ENCODE data around the gene RUFY4.

RUFY4 gene

DNA sequence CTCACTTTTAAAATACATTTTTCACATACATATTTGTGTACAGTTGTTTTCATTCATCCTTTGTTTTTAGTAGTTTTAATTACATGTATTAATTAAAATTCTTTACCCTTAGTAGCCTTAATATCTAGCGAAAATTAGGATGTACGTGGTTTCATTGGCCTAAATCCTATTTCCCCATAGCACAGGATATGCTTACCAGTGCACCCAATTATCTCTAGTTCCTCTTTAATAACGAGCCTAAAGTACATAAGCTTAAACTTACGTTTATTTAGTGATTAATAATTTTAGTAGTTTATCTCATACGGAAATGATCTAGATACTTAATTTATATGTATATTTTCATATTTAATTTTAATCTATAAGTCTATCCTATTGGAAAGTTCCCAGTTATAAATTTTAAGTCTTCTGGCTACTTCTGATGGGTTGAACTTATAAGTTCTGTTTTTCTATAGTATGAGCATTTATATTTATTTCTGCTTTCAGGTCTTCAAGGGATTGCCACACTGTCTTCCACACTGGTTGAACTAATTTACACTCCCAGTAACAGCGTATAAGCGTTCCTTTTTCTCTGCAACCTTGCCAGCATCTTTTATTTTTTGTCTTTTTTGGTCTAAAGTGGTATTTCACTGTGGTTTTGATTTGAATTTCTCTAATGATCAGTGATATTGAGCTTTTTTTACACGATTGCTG lies 21.4 kb upstream of the RUFY4 start:
- Histone ChIP-seq H3K4me1 (ENCODE audit: control insufficient read depth in 1 of 2, insufficient read depth in 2 of 2, low read length in 2 of 2) (no peaks in the 10 kb centered on the region), H3K18ac (ENCODE audit: low read length) (no peak overlapping the region), H2BK5ac (ENCODE audit: low read depth, low read length, poor library complexity) (no peak overlapping the region), H3K4ac (ENCODE audit: low read depth, low read length) (no peak overlapping the region), H4K8ac (ENCODE audit: low read depth, low read length) (no peak overlapping the region), H2BK120ac (ENCODE audit: insufficient read depth, low read length, poor library complexity) (no peak overlapping the region), H2BK12ac (ENCODE audit: low read length) (no peak overlapping the region), H3K36me3 (ENCODE audit: control insufficient read depth in 1 of 2, insufficient read depth in 2 of 2, low read length in 2 of 2) (no peaks in the 10 kb centered on the region), H3K14ac (ENCODE audit: low read length) (no peak overlapping the region), H3K27me3 (ENCODE audit: insufficient read depth, low read length) (no peaks in the 10 kb centered on the region), H4K91ac (ENCODE audit: low read depth, low read length) (no peak overlapping the region), H3K79me1 (ENCODE audit: low read length) (no peaks in the 10 kb centered on the region), H3K9ac (ENCODE audit: low read length) (no peak overlapping the region), H3K4me3 (ENCODE audit: low read depth, low read length) (no peak overlapping the region), H2AK5ac (ENCODE audit: low read length) (no peak overlapping the region), H3K27ac (ENCODE audit: low read depth, low read length) (no peak overlapping the region), H2AFZ (ENCODE audit: insufficient read depth, low read length, poor library complexity) (no peak overlapping the region), H3K4me2 (ENCODE audit: low read length) (no peak overlapping the region), H4K12ac (ENCODE audit: low read depth, low read length) (no peak overlapping the region), H3K9me3 (ENCODE audit: insufficient read depth, low read depth, low read length) (peaks cover 11% of the 10 kb centered on the region), H3K23ac (ENCODE audit: low read length) (no peak overlapping the region), H3K79me2 (ENCODE audit: control insufficient read depth, insufficient read depth, low read length, poor library complexity) (no peaks in the 10 kb centered on the region)
- DNase-seq: no peak
- WGBS (ENCODE audit: extremely low coverage, insufficient coverage, insufficient read length): no CpG with 5 or more reads among the region's 8 CpGs

DNA sequence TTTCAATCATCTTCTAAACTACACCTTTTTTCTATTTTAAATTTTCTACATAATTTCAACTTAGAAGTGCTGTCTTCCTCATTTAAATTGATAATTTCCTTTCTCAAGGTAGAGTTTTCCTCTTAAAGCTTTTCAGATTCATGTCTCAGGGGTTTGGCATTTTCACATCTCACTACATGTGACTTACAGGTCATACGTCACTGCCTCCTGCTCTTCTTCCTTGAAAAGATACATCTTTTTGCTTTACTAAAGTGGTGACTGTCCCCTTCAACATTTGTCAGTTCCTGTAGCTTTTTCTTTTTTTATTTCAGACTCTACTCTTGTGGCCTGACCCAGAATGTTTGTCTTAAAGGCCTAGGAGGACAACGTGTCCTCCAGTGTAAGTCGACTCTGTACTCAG lies 17.1 kb upstream of the RUFY4 start:
- H2AK5ac ChIP-seq (ENCODE audit: low read length): no peak overlapping the region
- no peak overlapping the region for H3K4me3 ChIP-seq (ENCODE audit: low read depth, low read length)
- no peak overlapping the region for H3K27ac ChIP-seq (ENCODE audit: low read depth, low read length)
- no peaks in the 10 kb centered on the region for H3K79me2 ChIP-seq (ENCODE audit: control insufficient read depth, insufficient read depth, low read length, poor library complexity)
- H3K4me1 ChIP-seq (ENCODE audit: control insufficient read depth in 1 of 2, insufficient read depth in 2 of 2, low read length in 2 of 2): no peaks in the 10 kb centered on the region
- no peak for DNase-seq
- no peaks in the 10 kb centered on the region for H3K36me3 ChIP-seq (ENCODE audit: control insufficient read depth in 1 of 2, insufficient read depth in 2 of 2, low read length in 2 of 2)
- no peak overlapping the region for H2BK5ac ChIP-seq (ENCODE audit: low read depth, low read length, poor library complexity)
- no peak overlapping the region for H3K4me2 ChIP-seq (ENCODE audit: low read length)
- H4K8ac ChIP-seq (ENCODE audit: low read depth, low read length): no peak overlapping the region
- H2BK12ac ChIP-seq (ENCODE audit: low read length): no peak overlapping the region
- H3K9ac ChIP-seq (ENCODE audit: low read length): no peak overlapping the region
- no peak overlapping the region for H3K4ac ChIP-seq (ENCODE audit: low read depth, low read length)
- WGBS (ENCODE audit: extremely low coverage, insufficient coverage, insufficient read length): no CpG with 5 or more reads among the region's 3 CpGs
- no peak overlapping the region for H3K14ac ChIP-seq (ENCODE audit: low read length)
- no peak overlapping the region for H2BK120ac ChIP-seq (ENCODE audit: insufficient read depth, low read length, poor library complexity)
- no peak overlapping the region for H3K23ac ChIP-seq (ENCODE audit: low read length)
- no peaks in the 10 kb centered on the region for H3K27me3 ChIP-seq (ENCODE audit: insufficient read depth, low read length)
- H2AFZ ChIP-seq (ENCODE audit: insufficient read depth, low read length, poor library complexity): no peak overlapping the region
- H3K9me3 ChIP-seq (ENCODE audit: insufficient read depth, low read depth, low read length): no peaks in the 10 kb centered on the region
- H3K18ac ChIP-seq (ENCODE audit: low read length): no peak overlapping the region
- H4K12ac ChIP-seq (ENCODE audit: low read depth, low read length): no peak overlapping the region
- no peak overlapping the region for H4K91ac ChIP-seq (ENCODE audit: low read depth, low read length)
- no peaks in the 10 kb centered on the region for H3K79me1 ChIP-seq (ENCODE audit: low read length)

DNA sequence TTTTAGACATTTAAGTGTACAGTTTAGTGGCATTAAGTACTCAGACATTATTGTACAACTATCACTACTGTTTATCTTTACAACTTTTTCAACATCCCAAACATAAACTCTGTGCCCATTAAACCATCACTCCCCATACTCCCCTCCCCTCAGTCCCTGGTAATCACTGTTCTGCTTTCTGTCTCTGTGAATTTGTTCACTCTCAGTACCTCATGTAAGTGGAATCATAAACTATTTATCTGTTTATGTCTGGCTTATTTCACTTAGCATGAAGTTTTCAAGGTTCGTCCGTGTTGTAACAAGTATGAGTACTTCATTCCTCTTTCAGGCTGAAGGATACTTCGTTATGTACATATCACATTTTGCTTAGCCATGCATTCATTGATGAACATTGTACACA lies 9.8 kb upstream of the RUFY4 start:
- no CpG with 5 or more reads among the region's 3 CpGs for whole genome bisulfite sequencing (ENCODE audit: extremely low coverage, insufficient coverage, insufficient read length)
- H3K27ac ChIP-seq (ENCODE audit: low read depth, low read length): no peak overlapping the region
- no peak overlapping the region for H4K12ac ChIP-seq (ENCODE audit: low read depth, low read length)
- no peak for DNase-seq
- H2BK12ac ChIP-seq (ENCODE audit: low read length): no peak overlapping the region
- no peaks in the 10 kb centered on the region for H3K36me3 ChIP-seq (ENCODE audit: control insufficient read depth in 1 of 2, insufficient read depth in 2 of 2, low read length in 2 of 2)
- no peaks in the 10 kb centered on the region for H3K27me3 ChIP-seq (ENCODE audit: insufficient read depth, low read length)
- no peak overlapping the region for H3K14ac ChIP-seq (ENCODE audit: low read length)
- no peak overlapping the region for H4K8ac ChIP-seq (ENCODE audit: low read depth, low read length)
- H3K18ac ChIP-seq (ENCODE audit: low read length): no peak overlapping the region
- H2BK5ac ChIP-seq (ENCODE audit: low read depth, low read length, poor library complexity): no peak overlapping the region
- no peak overlapping the region for H3K4me2 ChIP-seq (ENCODE audit: low read length)
- H3K9me3 ChIP-seq (ENCODE audit: insufficient read depth, low read depth, low read length): peaks cover 2% of the 10 kb centered on the region
- no peaks in the 10 kb centered on the region for H3K79me1 ChIP-seq (ENCODE audit: low read length)
- H3K9ac ChIP-seq (ENCODE audit: low read length): no peak overlapping the region
- no peak overlapping the region for H2BK120ac ChIP-seq (ENCODE audit: insufficient read depth, low read length, poor library complexity)
- H2AK5ac ChIP-seq (ENCODE audit: low read length): no peak overlapping the region
- no peak overlapping the region for H2AFZ ChIP-seq (ENCODE audit: insufficient read depth, low read length, poor library complexity)
- H3K79me2 ChIP-seq (ENCODE audit: control insufficient read depth, insufficient read depth, low read length, poor library complexity): no peaks in the 10 kb centered on the region
- H4K91ac ChIP-seq (ENCODE audit: low read depth, low read length): no peak overlapping the region
- H3K4ac ChIP-seq (ENCODE audit: low read depth, low read length): no peak overlapping the region
- no peaks in the 10 kb centered on the region for H3K4me1 ChIP-seq (ENCODE audit: control insufficient read depth in 1 of 2, insufficient read depth in 2 of 2, low read length in 2 of 2)
- H3K4me3 ChIP-seq (ENCODE audit: low read depth, low read length): no peak overlapping the region
- no peak overlapping the region for H3K23ac ChIP-seq (ENCODE audit: low read length)

DNA sequence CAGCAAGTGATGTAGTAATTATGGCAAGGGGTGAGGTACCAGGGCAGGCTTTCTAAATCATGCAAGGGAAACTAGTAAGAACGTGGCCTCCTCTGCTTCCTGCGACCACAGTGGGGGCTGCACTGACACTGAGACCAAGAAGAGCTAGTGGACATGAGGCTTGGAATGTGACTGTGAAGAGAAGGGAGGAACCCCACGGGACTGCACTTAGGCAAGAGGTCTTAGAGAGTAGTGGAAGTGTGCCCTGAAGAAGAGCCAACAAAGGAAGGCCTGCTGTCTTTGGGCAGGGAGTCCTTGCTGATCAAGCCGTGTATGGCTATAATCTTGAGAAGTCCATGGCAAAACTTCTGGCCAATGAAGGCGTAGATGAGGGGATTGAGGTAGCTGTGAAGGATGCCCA lies 8.9 kb upstream of the RUFY4 start:
- no peak overlapping the region for H3K27ac ChIP-seq (ENCODE audit: low read depth, low read length)
- H3K79me2 ChIP-seq (ENCODE audit: control insufficient read depth, insufficient read depth, low read length, poor library complexity): no peaks in the 10 kb centered on the region
- H2BK120ac ChIP-seq (ENCODE audit: insufficient read depth, low read length, poor library complexity): no peak overlapping the region
- H3K18ac ChIP-seq (ENCODE audit: low read length): no peak overlapping the region
- H3K9ac ChIP-seq (ENCODE audit: low read length): no peak overlapping the region
- H3K9me3 ChIP-seq (ENCODE audit: insufficient read depth, low read depth, low read length): peaks cover 2% of the 10 kb centered on the region
- no peak overlapping the region for H3K14ac ChIP-seq (ENCODE audit: low read length)
- H2AFZ ChIP-seq (ENCODE audit: insufficient read depth, low read length, poor library complexity): no peak overlapping the region
- H3K4me1 ChIP-seq (ENCODE audit: control insufficient read depth in 1 of 2, insufficient read depth in 2 of 2, low read length in 2 of 2): no peaks in the 10 kb centered on the region
- H3K4me2 ChIP-seq (ENCODE audit: low read length): no peak overlapping the region
- no peak overlapping the region for H3K4ac ChIP-seq (ENCODE audit: low read depth, low read length)
- H3K4me3 ChIP-seq (ENCODE audit: low read depth, low read length): no peak overlapping the region
- H4K91ac ChIP-seq (ENCODE audit: low read depth, low read length): no peak overlapping the region
- no peak overlapping the region for H2BK5ac ChIP-seq (ENCODE audit: low read depth, low read length, poor library complexity)
- H3K23ac ChIP-seq (ENCODE audit: low read length): no peak overlapping the region
- H4K8ac ChIP-seq (ENCODE audit: low read depth, low read length): no peak overlapping the region
- no CpG with 5 or more reads among the region's 5 CpGs for WGBS (ENCODE audit: extremely low coverage, insufficient coverage, insufficient read length)
- no peak for DNase-seq
- no peaks in the 10 kb centered on the region for H3K36me3 ChIP-seq (ENCODE audit: control insufficient read depth in 1 of 2, insufficient read depth in 2 of 2, low read length in 2 of 2)
- H2AK5ac ChIP-seq (ENCODE audit: low read length): no peak overlapping the region
- H3K27me3 ChIP-seq (ENCODE audit: insufficient read depth, low read length): no peaks in the 10 kb centered on the region
- H2BK12ac ChIP-seq (ENCODE audit: low read length): no peak overlapping the region
- no peaks in the 10 kb centered on the region for H3K79me1 ChIP-seq (ENCODE audit: low read length)
- no peak overlapping the region for H4K12ac ChIP-seq (ENCODE audit: low read depth, low read length)

Data from trophoblast cell (in vitro differentiated cells and primary cell).